Parathyroid adenoma (tissue), 2 donors: ENCODE results near the gene PARD3B.

Experiments
- H2AFZ ChIP-seq: fragments of 300-600 bp; sonication (generic); one replicate; pipeline ENCODE4 v1.7.0; 2017; ENCODE audit warnings: antibody characterized with exemption, mild to moderate bottlenecking
- H3K27ac ChIP-seq: fragments of 300-600 bp; sonication (generic); one replicate; pipeline ENCODE4 v1.7.0; 2017
- H3K27me3 ChIP-seq: fragments of 300-600 bp; sonication (generic); one replicate; pipeline ENCODE4 v1.7.0; 2017; ENCODE audit warnings: low read length; ENCODE audit not compliant: control insufficient read depth, insufficient read depth
- H3K36me3 ChIP-seq: fragments of 300-600 bp; sonication (generic); one replicate; pipeline ENCODE4 v1.7.0; 2017; ENCODE audit warnings: low read length; ENCODE audit not compliant: control insufficient read depth, insufficient read depth
- H3K4me1 ChIP-seq: fragments of 300-600 bp; sonication (generic); one replicate; pipeline ENCODE4 v1.7.0; 2017; ENCODE audit warnings: control low read depth
- H3K4me2 ChIP-seq: fragments of 300-600 bp; sonication (generic); one replicate; pipeline ENCODE4 v1.7.0; 2017; ENCODE audit warnings: low read length
- H3K4me3 ChIP-seq: fragments of 300-600 bp; sonication (generic); one replicate; pipeline ENCODE4 v1.7.0; 2017; ENCODE audit warnings: low read depth, low read length
- H3K79me2 ChIP-seq: fragments of 300-600 bp; sonication (generic); one replicate; pipeline ENCODE4 v1.7.0; 2017; ENCODE audit warnings: control low read depth
- H3K9ac ChIP-seq: fragments of 300-600 bp; sonication (generic); one replicate; pipeline ENCODE4 v1.7.0; 2017; ENCODE audit warnings: mild to moderate bottlenecking
- H3K9me3 ChIP-seq: fragments of 300-600 bp; sonication (generic); one replicate; pipeline ENCODE4 v1.7.0; 2017; ENCODE audit warnings: low read length; ENCODE audit not compliant: control insufficient read depth
- TF ChIP-seq, protein P1 (sequence below): fragments of 300-600 bp; sonication (generic); IDR thresholded peaks from one replicate; pipeline ENCODE4 v1.7.0; 2017; ENCODE audit warnings: antibody characterized with exemption, mild to moderate bottlenecking
- donor health status: primary hyperparathyroidism.

PARD3B gene

DNA sequence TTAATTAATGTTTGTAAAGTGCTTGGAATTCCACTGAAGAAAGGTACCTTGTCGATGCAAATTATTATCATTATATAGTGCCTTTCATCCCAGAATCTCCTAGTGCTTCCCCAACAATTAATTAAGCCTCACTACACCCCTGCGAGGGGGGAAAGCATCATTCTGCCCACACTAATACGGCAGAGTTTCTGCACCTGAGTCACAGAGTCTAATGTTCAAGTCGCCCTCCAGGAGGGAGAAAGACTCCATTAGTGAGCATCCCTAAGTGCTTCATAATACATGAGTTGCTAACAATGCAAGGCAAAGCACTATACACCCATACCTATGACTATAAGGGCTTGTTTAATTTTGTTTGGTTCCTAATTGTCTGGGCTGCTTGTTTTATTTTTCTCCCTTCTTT is 1111.7 kb downstream of the PARD3B start:
- H3K4me3 ChIP-seq: no peak overlapping the region
- H3K9ac ChIP-seq: no peak overlapping the region
- H3K4me1 ChIP-seq: no peaks in the 10 kb centered on the region
- no peaks in the 10 kb centered on the region for H3K79me2 ChIP-seq
- no peaks in the 10 kb centered on the region for H3K36me3 ChIP-seq
- no peak overlapping the region for H3K27ac ChIP-seq
- no peak overlapping the region for H2AFZ ChIP-seq
- no peak overlapping the region for H3K4me2 ChIP-seq
- TF ChIP-seq, protein P1, sequence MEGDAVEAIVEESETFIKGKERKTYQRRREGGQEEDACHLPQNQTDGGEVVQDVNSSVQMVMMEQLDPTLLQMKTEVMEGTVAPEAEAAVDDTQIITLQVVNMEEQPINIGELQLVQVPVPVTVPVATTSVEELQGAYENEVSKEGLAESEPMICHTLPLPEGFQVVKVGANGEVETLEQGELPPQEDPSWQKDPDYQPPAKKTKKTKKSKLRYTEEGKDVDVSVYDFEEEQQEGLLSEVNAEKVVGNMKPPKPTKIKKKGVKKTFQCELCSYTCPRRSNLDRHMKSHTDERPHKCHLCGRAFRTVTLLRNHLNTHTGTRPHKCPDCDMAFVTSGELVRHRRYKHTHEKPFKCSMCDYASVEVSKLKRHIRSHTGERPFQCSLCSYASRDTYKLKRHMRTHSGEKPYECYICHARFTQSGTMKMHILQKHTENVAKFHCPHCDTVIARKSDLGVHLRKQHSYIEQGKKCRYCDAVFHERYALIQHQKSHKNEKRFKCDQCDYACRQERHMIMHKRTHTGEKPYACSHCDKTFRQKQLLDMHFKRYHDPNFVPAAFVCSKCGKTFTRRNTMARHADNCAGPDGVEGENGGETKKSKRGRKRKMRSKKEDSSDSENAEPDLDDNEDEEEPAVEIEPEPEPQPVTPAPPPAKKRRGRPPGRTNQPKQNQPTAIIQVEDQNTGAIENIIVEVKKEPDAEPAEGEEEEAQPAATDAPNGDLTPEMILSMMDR: no peak
- no peaks in the 10 kb centered on the region for H3K27me3 ChIP-seq
- H3K9me3 ChIP-seq: no peaks in the 10 kb centered on the region

DNA sequence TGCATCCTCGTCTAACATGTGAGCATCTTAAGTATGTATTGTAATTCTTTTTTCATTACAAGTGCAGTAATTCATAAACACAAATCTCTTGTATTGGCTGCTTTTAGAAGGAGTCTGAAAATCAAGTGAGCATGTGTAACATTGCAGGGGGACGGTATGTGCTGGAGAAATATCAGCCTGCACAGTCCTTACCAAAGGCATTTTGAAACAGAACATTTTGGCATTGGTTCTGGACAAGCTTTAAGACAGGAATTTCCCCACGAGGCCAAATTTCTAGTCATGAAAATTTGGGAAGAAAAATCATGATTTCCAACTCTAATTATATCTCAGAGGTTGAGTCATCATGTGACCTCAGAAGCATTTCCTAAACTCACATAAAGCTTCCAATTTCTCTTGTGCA is 1112.3 kb downstream of the PARD3B start:
- Histone ChIP-seq H3K79me2 (no peaks in the 10 kb centered on the region), H2AFZ (no peak overlapping the region), H3K9ac (no peak overlapping the region), H3K36me3 (no peaks in the 10 kb centered on the region), H3K4me2 (no peak overlapping the region), H3K27ac (no peak overlapping the region), H3K4me3 (no peak overlapping the region), H3K4me1 (no peaks in the 10 kb centered on the region), H3K9me3 (no peaks in the 10 kb centered on the region), H3K27me3 (no peaks in the 10 kb centered on the region)
- TF ChIP-seq, protein P1: no peak

DNA sequence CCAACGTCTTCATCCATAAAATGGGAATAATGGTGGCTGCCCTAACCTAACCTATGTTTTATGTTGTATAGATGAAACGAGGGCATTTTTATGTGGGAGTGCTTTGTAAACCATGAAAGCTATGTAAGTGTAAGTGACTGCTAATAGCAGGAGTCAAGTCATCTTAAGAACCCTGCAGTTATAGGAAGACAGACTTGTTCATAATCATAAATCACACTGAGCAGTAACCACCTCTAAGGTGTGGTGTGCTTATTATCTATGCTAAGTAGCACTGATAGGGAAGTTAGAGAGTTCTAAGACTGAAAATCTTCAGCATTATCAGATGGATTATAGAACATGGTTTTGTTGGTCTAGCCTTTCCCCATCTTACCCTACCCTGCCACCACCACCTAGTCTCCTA is 1112.8 kb downstream of the PARD3B start:
- no peaks in the 10 kb centered on the region for H3K79me2 ChIP-seq
- no peak overlapping the region for H3K27ac ChIP-seq
- H3K4me2 ChIP-seq: no peak overlapping the region
- TF ChIP-seq, protein P1: no peak
- H2AFZ ChIP-seq: no peak overlapping the region
- H3K9me3 ChIP-seq: no peaks in the 10 kb centered on the region
- H3K36me3 ChIP-seq: no peaks in the 10 kb centered on the region
- H3K27me3 ChIP-seq: no peaks in the 10 kb centered on the region
- no peak overlapping the region for H3K9ac ChIP-seq
- H3K4me1 ChIP-seq: no peaks in the 10 kb centered on the region
- no peak overlapping the region for H3K4me3 ChIP-seq

DNA sequence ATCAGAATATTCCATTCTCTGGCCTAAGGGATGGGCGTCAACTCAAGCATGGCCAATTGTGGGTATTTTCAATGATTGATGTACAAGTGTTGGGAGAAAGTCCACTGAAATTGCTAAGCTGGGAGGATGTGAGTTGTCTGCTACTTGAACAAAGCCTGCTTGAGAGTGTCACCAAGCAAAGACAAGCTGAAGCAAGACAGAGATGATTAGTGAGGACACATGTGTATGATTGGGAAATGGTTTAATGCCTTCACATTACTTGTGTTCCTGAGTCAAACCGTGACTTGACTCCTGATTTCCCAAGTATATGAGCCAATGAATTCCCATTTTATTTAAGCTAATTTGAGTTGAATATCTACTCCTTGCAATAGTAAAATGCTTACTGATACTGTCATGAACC is 1113.3 kb downstream of the PARD3B start:
- H3K4me3 ChIP-seq: no peak overlapping the region
- no peaks in the 10 kb centered on the region for H3K27me3 ChIP-seq
- no peak overlapping the region for H3K4me2 ChIP-seq
- no peaks in the 10 kb centered on the region for H3K9me3 ChIP-seq
- no peaks in the 10 kb centered on the region for H3K36me3 ChIP-seq
- H3K27ac ChIP-seq: no peak overlapping the region
- H3K9ac ChIP-seq: no peak overlapping the region
- TF ChIP-seq, protein P1: no peak
- no peak overlapping the region for H2AFZ ChIP-seq
- H3K79me2 ChIP-seq: no peaks in the 10 kb centered on the region
- no peaks in the 10 kb centered on the region for H3K4me1 ChIP-seq

DNA sequence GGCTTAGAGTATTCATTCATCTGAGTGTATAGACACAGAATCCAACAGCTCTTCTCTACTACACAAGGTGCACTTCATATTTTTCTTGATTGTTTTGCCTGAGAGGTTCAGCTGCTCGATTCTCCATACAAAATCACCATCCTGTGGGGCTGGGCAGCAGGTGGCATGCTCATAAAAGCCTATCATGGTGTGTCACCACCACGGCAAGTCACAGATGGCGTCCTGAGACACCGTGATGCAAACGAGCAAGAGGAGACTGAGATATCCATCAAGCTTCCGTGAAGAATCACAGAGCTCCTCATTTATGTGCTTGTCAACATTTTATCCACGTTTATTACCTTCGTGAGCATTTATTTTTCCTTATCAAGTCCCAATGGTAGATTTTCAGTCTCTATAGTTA is 1114.6 kb downstream of the PARD3B start:
- Histone ChIP-seq H3K4me3 (no peak overlapping the region), H3K27me3 (no peaks in the 10 kb centered on the region), H3K27ac (no peak overlapping the region), H2AFZ (no peak overlapping the region), H3K36me3 (no peaks in the 10 kb centered on the region), H3K9me3 (no peaks in the 10 kb centered on the region), H3K4me1 (no peaks in the 10 kb centered on the region), H3K9ac (no peak overlapping the region), H3K79me2 (no peaks in the 10 kb centered on the region), H3K4me2 (no peak overlapping the region)
- TF ChIP-seq, protein P1: no peak
